CD4-positive, alpha-beta T cell treated with Interleukin-4 for 4 hours (primary cell): ENCODE results near the gene KAT6B.

Experiments
- DNase-seq: peaks from one replicate; pipeline ENCODE4 v3.0.0-alpha.2; 2020

Gene KAT6B

GRCh38 chr10:75019370-75019769 is 193.0 kb downstream of the KAT6B start:
- peak; percentile 39 for DNase-seq

DNA sequence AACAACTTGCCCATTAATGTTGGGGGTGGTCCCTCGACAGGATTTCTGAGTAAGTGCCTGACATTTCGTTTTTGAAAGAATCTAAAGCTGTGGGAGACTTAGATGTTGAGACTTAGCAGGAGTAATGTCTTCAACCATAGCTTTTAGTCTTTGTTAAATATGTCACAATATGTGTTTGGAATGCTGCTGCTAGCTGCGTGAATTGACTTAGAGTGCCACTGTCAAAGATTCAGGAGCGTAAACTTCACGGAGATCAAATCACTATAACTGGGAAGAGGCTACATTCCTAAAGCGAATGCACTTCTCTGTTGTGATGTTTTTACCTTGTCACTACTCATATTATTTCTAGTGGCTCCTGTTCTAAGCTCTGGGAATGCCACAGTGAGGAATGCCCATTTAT is 193.8 kb downstream of the KAT6B start:
- DNase-seq = no peak

GRCh38 chr10:75021379-75022249 is 195.2 kb downstream of the KAT6B start:
- DNase-seq = no peak

DNA sequence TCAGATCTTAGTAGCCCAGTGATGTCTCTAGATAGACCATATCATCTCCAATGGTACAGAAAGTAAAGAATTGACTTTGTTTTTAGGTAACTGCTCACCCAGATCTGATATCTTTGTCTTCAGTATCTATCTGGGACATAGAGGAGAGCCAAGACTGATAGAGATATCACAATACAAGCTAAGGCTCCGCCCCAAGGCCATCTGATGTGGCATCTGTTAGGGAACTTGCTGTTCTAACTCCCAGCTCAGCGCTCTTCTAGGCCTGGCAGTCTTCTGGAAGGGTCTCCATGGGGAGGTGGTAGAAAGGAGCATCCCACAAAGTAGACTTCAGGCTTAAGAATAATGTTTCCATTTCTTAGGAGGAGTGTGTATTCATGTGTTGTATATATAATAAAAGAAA is 196.7 kb downstream of the KAT6B start:
- no peak for DNase-seq

- no peak for DNase-seq
Observed at GRCh38 chr10:75024971-75025523, 198.6 kb downstream of the KAT6B start.

DNA sequence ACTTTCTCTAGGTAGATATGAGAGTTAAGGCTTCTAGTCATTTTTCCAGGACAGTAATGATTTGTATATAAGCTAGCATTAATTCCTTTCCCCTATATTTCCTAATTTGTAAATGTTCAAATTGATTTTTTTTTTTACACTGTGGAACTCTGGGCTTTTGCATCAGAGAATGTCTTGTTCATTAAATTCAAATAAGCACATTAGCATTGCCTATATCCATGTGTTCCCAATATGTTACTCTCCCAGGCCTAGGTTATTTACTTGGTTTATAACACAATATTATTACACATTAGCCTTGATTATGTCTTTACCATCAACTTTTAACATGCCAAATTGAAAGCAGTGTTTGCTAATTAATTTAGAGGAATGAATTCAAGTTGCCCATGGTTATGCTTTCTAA is 201.6 kb downstream of the KAT6B start:
- no peak for DNase-seq

GRCh38 chr10:75028748-75029147 is 202.3 kb downstream of the KAT6B start:
- DNase-seq = no peak

GRCh38 chr10:75029420-75029819 is 203.0 kb downstream of the KAT6B start:
- no peak for DNase-seq

GRCh38 chr10:75029857-75030256 is 203.5 kb downstream of the KAT6B start:
- DNase-seq = no peak

GRCh38 chr10:75030371-75030770 is 204.0 kb downstream of the KAT6B start:
- DNase-seq = no peak

- DNase-seq = no peak
Observed at GRCh38 chr10:75032119-75032518, 205.7 kb downstream of the KAT6B start.

DNA sequence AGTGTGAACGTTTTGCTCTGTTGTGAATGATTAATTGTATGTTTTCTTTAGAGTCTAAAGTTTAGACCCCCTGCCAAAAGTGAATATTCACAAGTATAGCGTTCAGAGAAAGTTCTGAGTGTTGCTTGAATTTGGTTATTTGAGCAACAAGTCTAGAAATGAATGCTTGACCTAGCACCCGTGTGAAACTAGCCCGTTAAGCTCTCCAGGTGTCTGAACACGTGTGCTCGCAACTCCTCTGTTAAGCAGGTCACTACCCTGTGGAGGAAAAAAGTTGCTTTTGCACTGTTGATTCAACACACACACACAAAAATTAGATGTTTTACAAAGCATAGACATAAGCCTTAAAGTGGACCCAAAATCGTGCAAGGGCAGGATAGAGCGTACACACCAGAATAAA is 206.4 kb downstream of the KAT6B start:
- DNase-seq = no peak

DNA sequence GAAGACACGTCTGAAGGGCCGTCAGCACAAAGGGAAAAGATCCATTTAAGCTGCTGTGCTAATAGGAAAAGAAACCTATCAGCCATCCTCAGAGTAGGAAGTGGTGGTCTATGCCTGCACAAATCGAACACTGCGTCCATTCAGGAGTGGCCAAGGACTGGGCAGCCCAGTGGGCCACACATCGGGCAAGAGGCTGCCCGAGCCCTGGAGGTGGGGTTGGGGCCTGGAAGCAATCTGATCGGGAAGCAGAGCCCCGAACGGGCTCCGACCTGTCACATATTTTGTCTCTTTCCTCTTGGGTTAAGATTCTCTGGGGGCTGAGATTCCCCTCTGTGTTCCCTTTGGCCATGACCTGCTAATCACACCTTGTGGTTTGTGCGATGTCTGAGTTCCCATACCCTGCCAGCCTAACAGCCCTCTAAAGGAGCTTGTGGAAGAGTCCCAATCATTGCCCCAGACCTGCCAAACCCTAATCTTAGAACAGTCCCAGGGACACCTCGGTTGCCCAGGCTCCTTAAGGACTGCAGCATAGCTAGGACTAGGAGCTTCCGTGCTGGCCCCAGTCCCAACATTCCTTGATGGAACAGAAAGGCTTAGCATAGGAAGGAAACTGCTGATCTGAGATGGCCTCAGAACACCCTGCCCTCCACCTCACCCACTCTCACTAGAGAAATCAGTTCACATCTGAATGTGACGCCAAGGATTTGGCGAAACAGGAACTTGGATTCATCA is 207.2 kb downstream of the KAT6B start:
- DNase-seq = no peak

DNA sequence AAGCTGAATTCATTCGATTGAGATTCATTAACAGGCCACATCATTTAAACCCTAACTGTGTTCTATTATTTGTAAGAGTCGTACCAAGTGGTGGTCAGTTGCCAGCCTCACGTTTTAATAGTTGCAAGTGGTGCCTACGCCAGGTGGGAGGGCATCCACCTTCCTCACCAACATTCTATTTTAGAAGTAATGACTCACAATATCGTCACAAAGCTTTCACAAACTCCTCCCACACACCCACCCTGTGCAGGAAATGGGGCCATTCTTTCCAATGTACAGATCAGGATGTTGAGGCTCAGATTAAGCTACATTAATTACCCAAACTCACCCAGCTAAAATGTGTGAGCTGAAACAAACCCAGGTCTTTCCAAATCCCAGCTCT is 207.7 kb downstream of the KAT6B start:
- no peak for DNase-seq

GRCh38 chr10:75034714-75035258 is 208.4 kb downstream of the KAT6B start:
- DNase-seq = no peak

DNA sequence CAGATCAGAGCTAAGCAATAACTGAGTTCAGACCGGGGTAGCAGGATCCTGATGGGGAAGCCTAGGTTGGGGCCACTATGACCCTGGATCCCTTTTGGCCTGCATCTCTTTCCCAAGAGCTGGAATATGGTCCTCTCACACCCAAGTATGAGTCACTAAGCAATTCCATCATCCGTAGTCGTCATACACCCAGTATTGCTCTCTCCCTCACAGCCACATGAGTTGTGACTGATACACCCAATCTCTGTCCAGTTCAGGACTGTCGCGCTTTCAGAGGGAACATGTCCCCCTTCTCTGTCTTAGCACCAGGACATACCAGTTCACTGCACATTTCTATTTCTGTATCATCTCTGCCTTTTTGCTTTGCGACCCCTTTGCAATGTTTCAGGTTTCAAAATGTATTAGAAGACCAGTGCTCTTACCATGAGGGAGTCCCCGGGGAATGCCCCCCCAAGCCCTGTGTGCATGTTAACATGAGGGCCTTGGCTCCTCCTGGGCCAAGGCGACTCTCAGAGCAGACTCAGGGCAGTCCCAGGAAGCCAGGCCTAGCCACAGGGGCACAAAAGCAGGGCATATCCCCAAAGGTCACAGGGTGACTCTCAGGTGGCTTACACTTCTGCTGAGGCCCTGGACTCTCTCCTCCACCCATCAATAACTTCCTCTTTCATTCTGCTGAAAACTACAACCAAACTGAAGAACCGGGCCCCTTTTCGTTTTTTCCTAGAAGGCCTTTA is 209.7 kb downstream of the KAT6B start:
- DNase-seq = no peak

DNA sequence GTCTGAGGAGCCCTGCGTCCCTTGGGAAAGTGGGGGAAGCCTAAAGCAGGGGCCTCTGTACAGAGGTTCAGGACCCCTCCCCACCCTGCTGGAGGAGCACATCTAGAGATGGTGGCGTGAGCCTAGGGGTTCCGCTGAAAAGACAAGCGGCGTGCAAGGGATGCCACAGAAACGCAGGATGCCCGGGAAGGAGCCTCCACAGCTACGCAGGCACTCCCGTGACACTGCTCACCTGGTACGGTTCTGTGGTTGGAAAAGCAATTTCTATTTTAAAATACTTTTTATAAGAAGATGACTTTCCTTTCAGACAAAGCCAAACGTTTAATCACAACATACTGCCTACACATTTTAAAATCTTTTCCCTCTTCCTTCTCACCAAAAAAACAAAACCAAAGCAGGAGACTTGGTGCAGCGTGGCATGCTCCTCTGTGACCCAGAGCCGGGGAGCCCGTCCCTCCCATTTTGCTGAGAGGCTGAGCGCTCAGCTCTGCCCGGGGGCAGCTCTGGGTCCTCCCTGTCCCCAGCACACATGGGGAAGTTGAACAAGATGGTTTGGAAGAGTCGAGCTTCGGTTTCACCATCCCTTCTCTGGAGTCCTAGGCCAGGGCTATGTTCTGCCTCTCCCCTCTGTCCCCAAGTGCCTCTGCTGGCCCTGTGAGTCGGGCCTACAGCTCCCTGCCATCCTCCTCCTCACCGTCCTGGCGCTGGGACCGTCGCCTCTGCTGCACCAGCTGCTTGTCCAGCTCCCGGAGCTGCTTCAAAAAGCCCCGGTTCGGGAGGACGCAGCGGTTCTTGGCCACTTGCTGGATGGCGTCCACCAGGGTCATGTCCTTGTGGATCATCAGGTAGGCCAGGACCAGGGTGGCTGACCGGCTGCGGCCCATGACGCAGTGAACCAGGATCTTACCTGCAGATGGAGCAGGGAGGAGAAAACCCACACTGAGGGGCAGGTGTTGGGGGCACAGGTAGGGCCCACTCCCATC is 211.1 kb downstream of the KAT6B start:
- DNase-seq = no peak

- DNase-seq = no peak
Observed at GRCh38 chr10:75038335-75038734, 211.9 kb downstream of the KAT6B start.

- no peak for DNase-seq
Observed at GRCh38 chr10:75040576-75040975, 214.2 kb downstream of the KAT6B start.

DNA sequence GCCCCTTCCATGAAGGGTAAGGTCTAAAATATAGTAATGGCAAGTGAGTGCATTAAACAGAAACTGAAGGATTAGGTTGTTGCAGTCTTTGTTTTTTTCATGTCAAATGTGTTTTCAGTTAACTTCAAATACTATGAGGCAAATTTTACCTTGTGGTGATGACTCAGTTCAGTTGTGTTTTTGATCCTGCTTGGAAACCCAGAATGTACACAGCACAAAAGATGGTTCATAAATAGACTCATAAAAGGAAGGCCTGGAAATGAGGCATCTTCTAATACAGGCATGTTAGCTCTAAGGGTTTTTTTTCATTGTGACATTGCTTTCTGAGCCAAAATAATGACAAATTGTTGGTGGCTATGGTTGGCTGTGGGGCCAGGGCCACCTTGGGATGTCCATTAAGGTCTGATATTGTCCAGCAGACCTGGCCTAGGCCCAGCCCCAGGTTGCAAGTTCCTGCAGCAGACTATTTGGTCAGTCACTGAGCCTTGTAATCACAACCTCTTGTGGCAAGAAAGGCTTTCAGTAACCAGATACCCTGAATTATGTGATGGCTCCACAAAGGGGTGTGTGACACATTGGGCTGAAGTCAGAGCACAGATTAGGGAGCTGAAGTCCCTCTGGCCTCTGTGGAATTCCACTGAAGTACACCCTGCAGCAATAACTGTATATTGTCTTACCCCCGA is 216.0 kb downstream of the KAT6B start:
- peak; percentile 42 for DNase-seq
